GM21619 (cell line): ENCODE measurements around the gene ING1.
"Not testable (repeated sequence)": the region's sequence is repeated elsewhere in the genome, so short reads cannot be mapped to it uniquely, and the experiment has no call there.

ENCODE experiments used
- ATAC-seq: cut with Tn5 transposase; IDR thresholded peaks from one replicate; pipeline ENCODE4 v1.9.1; 2021; ENCODE audit not compliant: unreplicated experiment

Gene ING1

DNA sequence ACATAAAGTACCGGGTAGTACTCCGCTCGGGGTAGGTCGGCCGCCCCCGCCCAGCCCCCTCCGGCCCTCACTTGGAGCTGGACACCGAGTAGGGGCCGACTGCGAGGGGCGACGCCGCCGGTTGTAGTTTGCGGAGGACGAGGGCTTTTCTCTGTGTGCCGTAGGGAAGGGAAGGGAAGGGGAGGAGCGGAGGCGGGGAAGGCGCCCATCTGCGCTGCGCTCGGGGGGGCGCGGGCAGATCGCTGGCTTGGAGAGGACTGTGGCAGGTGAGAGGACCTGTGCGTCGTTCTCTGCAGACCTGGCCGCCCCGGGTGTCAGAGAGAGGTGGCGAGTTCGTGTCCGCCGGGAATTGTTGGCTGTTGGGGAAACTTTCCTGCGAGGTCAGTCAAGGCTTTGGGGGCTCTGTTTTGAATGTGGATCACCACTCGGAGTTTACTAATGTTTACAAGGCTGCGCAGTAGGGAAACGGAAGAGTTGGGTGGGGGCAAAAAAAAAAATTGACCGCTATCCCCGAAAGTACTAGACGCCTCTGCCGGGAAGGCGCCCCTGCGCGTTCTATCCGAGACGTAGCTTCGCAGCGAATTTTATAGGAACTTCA is 1.4 kb downstream of the ING1 start:
- no peak for ATAC-seq

DNA sequence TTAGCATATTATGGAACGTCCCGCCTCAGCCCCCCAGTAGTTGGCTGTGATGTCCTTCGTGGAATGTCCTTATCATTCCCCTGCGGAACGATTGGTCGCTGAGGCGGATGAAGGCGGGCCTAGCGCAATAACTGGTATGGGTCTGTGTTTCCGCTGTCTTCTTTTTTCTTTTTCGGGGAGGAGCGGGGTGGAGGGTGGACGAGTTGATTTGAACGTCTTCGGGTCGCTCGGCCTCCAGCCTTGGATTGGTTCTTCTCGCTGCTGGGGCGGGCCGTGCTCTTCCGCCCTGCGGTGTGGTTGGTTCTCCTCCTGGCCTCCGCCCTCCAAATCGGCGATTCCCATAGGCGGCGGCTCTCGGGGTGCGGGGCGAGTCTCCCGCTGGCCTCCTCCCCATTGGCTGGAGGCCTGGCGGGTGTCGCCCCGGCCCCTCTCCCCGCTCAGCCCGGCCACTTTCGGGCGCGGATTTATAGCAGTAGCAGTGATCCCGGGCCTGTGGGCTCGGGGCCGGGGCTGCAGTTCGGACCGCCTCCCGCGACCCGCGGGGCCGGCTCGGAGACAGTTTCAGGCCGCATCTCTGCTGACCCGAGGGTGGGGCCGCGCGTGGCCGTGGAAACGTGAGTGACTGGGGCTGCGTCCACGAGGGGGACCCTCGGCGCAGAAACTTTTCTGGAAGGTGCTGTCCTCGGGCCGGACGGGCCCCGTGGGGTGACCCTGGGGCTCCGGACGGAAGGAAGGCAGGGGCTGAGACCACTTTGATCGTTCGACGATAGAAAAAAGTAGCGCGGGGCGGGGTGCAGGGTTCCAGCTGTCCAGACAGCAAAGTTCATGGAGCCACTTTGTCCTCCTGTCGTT is 2.1 kb downstream of the ING1 start:
- ATAC-seq: peak; percentile 57

DNA sequence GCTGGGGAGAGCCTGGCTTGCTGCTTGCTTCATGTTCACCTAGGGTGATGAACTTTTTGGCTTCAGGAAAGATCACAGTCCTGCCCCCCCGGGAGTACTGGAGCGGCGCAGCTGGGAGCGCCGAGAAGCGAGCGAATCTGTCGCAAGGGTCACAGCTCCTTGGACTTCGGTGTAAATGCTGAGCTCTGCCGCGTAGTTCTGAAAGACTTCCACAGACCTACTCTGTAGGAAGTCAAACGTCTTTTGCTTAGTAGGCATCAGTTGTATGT is 2.7 kb downstream of the ING1 start:
- no peak for ATAC-seq

DNA sequence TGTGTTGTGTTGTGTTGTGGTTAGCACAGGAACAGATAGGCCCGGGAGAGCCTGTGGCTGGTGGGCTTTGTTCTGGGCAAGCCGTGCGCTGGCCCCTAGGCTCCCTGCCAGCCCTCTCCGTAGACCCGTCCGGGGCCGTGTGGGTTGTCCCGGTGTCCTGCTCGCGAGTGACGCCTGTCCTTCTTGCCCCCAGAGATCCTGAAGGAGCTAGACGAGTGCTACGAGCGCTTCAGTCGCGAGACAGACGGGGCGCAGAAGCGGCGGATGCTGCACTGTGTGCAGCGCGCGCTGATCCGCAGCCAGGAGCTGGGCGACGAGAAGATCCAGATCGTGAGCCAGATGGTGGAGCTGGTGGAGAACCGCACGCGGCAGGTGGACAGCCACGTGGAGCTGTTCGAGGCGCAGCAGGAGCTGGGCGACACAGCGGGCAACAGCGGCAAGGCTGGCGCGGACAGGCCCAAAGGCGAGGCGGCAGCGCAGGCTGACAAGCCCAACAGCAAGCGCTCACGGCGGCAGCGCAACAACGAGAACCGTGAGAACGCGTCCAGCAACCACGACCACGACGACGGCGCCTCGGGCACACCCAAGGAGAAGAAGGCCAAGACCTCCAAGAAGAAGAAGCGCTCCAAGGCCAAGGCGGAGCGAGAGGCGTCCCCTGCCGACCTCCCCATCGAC is 5.7 kb downstream of the ING1 start:
- no peak for ATAC-seq

DNA sequence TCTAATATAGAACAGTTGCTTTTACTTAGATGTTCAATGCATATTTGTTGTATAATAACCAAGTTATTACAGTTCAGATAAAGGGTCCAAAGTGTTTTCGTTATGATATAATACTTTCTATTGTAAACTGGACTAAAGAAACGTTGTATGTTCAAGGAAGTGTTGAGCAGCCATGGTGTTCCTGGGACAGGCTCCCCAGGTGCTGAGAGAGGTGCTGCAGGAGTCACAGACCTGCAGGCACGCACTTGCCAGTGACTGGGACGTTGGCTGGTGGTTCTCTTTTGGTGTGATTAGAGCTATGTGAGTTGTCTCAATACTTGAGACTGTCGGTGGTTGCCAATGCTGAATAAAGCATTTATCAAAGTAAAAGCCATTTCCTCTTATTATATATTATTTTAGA is 9.5 kb downstream of the ING1 start:
- no peak for ATAC-seq

DNA sequence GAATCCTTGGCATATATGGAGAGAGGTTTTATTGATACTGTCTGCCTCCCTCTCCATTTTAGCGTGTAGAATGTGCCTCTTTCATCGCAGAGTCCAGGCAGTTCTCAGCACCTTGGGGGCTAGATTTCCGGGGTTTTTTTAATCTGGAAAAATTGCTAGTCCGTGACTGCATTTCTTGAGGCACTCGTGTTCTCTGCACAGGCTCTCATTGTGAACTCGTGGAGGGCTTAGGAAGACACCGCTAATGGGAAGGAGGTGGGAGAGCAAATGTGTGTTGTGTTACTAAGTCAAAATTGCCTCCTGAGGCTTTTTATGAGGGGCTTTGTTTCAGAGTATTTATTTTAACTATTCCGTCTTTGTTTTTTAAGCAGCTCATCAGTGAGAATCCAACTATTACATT is 10.1 kb downstream of the ING1 start:
- ATAC-seq: no peak

DNA sequence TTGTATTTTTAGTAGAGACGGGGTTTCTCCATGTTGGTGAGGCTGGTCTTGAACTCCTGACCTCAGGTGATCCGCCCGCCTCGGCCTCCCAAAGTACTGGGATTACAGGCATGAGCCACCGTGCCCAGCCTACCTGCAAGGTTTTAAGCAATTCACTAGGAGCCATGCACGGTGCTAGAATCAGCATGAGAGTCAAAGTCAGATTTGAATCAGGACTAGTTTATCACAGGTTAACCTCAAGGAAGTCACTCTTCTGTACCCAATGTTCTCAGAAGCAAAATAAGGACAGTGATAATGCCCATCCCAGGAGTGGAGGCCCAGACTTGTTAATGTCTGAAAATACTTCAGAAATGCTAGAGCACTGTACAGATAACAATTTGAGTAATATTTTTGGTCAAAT is 12.7 kb downstream of the ING1 start:
- not testable (repeated sequence) for ATAC-seq

DNA sequence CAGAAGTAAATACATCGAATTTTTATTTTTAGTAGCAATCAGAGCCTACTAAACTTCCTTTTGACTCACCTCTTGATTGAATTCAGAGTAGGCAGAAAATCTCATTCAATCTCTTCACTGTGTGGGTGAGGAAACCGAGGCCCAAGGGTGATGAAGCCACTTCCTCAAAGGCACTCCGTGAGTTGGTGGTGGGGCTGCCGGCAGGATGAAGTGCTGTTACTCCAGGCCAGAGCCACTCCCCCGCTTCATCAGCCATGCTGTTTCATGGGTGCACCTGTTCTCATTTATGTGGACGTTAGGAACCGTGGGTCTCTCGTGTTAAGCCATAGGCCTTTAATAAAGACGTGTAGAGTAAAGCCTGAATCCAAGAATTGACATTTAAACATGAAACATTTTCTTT is 13.2 kb downstream of the ING1 start:
- ATAC-seq: peak; percentile 66

DNA sequence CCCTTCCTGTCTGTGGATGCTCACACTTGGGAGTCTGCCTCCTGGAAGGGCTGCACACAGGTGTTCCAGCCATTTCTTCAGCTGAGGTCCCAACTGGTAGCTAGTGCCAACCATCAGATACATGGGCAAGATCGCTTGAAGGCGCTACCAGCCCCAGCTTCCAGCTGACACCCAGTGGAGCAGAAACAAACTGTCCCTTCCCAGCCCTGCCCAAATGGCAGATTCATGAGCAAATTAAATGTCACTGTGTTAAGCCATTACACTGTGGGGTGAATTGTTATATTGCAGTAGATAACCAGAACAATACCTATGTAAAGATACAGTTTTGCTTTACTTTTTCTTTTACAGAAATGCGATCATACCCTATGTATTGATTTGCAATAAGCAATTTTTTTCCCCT is 17.6 kb downstream of the ING1 start:
- no peak for ATAC-seq

DNA sequence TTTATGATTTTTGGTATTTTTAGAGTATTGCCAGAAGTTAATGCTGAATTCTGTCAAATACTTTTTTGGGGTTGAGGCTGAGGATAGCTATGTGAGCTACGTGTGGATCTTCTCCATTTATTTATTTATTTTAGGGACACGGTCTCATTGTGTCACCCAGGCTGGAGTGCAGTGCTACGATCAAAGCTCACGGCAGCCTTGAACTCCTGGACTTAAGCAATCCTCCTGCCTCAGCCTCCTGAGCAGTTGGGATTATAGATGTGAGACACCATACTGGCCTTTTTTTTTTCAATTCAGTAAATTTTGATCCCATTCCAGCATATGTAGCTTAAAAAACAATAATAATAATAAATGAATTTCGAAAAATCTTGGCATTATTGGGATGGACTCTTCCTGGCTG is 21.1 kb downstream of the ING1 start:
- no peak for ATAC-seq

DNA sequence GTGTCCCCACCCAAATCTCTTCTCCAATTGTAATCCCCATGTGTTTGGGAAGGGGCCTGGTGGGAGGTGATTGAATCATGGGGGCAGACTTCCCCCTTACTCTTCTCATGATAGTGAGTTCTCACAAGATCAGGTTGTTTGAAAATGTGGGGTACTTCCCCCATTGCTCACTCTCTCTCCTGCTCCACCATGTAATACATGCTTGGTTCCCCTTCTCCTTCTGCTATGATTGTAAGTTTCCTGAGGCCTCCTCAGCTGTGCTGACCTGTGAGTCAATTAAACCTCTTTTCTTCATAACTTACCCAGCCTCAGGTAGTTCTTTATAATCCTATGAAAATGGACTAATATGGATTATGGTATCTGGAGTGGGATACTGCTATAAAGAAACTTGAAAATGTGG is 24.1 kb downstream of the ING1 start:
- ATAC-seq: no peak

DNA sequence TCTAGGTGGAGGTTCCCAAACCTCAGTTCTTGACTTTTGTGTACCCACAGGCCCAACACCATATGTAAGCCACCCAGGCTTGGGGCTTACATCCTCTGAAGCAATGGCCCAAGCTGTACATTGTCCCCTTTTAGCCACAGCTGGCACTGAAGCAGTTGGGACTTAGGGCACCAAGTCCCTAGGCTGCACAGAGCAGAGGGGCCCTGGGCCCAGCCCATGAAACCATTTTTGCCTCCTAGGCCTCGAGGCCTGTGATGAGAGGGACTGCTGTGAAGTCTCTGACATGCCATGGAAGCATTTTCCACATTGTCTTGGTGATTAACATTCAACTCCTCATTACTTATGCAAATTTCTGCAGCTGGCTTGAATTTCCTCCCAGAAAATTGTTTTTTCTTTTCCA is 30.2 kb downstream of the ING1 start:
- ATAC-seq: no peak

DNA sequence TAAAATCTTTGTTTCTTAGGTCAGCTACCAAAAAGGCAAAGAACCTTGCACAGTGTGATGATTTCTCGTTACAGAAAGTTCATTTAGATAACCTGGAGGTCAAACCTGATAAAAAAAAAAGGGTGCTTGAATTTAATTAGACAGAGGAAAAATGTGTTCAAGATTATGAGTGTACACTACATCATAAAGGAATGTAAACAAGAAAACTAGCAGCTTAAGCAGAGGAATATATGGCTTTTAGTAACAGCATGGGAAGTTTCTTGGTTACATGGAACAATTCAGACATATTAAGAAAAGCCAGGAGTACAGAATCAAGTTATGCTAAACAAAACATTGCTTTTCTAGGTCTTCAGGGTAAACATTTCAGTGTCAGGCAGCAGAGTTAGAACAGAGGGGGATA is 32.9 kb downstream of the ING1 start:
- no peak for ATAC-seq

DNA sequence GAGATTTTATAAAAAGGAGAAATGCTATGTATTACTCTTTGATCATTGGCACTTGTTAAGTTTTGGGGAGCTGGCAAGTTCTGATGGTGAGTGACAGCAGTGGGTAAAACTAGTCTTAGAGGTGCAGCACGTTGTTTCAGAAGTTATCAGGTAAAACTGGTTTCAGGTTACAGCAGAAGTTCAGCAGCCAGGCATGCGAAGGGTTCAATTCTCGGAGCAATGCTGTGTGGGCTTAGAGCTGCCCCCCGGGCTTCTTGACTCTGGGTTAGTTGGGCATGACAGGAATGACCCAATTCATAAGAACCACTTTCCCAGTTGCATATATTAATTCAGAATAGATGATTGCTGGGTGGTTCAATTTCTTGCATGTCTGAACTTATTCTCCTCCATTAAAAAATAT is 34.8 kb downstream of the ING1 start:
- ATAC-seq: no peak

DNA sequence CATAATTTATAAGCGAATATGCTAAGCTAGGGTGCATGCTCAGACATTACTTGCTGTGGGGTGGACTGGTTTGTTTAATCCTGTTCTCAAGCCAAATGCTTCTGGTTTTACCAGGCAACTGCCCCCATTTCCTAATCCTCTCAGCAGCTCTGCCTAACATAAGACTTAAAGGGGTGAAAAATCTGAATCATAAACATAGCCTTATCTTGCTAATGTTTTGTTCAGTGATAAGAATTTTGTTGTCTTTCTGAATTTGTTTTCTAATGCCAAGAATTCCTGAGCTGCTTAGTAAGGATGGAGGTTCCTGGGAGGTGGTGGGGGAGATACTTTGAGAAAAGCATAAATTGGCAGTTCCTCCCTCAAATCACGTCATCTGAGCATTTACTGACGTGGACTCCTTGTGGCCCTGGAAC is 42.7 kb downstream of the ING1 start:
- no peak for ATAC-seq

DNA sequence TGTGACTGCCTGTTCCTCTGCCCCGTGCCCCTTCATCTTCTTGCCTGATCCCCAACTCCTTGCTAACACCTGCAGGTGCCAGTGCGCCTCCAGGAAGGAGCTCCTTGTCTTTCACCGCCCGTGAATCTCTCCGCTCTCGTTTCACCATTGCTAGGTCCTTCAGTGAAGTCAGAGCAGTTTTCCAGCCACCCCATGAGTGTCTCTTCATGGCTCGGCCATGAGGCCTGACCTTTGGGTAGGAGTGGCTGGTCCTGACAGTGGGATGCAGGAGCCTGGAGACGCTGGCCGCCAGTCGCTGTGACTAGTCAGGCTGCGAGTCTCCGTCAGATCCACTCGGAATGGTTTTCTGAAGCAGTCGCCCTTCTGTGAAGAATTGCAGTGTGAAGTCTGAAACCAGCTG is 43.8 kb downstream of the ING1 start:
- no peak for ATAC-seq

DNA sequence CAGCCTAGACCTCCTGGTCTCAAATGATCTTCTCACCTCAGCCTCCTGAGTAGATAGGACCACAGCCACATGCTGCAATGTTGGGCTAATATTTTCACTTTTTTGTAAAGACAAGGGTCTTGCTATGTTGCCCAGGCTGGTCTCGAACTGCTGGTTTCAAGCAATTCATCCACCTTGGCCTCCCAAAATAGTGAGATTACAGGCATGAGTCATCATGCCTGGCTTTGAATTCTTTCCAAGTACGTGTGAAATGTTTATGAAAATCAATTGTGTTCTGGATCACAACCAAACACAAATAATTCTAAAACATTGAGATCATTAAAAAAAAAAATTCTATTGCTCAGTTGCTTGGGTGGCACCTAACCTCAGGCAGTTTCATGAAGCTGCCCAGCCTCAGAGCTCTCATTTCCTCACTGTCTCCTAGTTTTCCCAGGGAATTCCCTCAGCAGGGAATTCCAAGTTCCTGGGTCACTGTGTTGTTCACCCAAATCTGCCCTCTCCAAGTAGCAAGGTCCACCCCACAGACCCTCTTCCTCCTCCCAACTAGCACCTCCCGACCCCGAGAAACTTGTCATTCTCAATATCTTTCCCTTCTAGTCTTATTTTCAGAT is 44.8 kb downstream of the ING1 start:
- no peak for ATAC-seq

DNA sequence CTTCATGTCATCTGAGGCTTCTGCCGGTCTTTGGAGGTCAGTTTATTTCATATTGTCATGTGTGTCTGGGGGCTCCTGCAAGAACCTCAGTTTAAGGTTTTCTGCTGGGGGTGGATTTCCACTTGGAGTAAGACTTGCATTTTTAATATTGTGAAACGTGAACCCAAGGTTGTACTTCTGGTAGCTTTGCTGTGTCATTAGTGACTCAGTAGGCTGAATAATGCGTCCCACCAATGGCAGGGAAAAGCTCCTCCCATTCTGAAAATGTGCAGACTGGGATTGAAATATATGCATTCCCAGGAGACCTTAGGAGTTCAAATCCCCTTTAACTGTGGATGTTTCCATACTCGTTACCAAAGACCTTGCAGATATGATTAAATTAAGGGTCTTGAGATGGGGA is 46.2 kb downstream of the ING1 start:
- no peak for ATAC-seq

DNA sequence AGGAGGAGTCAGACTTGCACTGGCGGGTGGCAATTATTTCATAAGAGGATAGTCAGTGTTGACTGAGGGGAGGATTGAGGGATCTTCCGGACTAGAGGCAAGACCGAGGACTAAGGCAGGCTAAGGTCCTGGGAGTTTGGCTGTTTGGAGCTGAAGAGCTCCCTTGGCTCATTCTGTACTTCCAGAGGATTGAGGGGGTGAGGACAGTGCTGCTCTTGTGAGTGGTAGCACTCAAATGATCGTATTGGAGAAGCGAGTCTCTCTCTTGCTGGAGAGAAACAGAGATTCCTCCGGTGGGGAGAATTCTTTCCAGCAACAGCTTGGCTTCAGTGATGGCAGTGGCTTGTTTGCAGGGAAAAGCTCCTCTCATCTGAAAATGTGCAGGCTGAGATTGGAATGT is 47.1 kb downstream of the ING1 start:
- no peak for ATAC-seq

DNA sequence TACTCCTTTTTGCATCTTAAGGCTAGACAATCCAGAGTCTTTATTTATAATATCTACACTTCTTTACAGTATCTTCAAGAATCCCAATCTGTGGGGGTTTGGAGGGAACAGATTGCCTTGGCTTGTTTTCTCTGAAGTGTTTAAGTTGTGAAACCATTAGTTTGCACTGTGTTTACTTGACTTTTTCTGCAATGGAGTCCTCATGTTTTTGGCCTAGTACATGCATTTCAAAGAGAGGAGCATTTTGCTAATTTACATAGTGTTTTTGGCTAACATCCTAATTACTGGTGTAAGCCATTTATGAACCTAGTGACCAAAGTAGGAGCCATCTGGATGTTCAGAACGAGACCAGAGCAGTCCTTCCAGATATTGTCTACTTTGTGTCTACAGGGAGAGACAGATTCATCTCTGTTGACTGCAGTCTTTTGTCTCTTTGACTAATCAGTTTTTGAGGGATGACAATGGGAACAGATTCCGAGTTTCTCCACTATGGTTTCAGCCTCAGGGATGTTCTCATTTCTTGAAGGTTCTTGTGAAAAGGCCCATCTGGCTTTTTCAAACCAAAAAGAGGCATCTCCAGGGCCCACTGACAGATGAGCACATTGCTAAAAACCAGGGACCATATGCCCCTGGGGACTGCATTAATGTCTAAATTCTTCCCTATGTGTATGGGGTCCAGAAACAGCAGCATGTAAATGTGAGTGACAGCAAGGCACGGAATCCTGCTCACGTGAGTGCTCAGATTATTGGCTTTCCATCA is 53.4 kb downstream of the ING1 start:
- ATAC-seq: no peak

DNA sequence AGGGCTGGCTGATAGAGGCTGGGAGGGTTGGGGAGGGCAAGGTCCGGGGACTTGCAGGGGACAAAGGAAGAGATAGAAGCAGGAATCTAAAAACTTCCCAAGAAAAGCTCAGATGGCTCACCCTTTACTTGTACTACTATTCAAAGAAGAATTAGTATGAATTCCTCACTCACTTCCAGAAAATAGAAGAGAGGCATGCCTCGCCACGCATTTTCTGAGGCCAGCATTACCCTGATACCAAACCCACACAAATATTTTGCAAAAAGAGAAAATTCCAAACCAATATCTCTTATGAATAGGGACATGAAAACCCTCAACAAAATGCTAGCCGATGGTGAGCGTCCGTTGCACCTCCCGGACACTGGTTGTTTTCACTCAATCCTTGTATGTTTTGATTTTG is 54.0 kb downstream of the ING1 start:
- ATAC-seq: no peak
